Body of pancreas (tissue), 4 donors: ENCODE data around the gene UNC45B.

Source experiments
- CTCF ChIP-seq, 7 experiments: fragments of 450-650 bp in 4 of 7; fragments of 200-600 bp in 3 of 7; sonication (generic) in 3 of 7; IDR thresholded peaks; one replicate each; pipeline ENCODE4 v1.5.1; 2016 to 2019; ENCODE audit warnings: antibody characterized with exemption in 7 of 7
- POLR2A ChIP-seq, 3 donors: fragments of 450-650 bp; IDR thresholded peaks; one replicate each; pipeline ENCODE4 v1.6.1; 2016; ENCODE audit warnings: antibody characterized with exemption in 3 of 3, mild to moderate bottlenecking in 2 of 3

GRCh38 chr17:35142467-35142796 lies 5.2 kb upstream of the UNC45B start:
- no peak for TF ChIP-seq CTCF (IDR thresholded peaks at IDR 0.05)
- no peak for TF ChIP-seq POLR2A (IDR thresholded peaks at IDR 0.05)
